ENCODE measurements around the gene KANSL3. TPM values are rescaled to one million over a fixed set of nuclear protein-coding genes. Genes with fewer than 3 reads are reported as not detected.

Gene KANSL3
- total and polyA plus RNA-seq, 9 of the 15 experiments (the other 6 are each of a cell fraction or from before 2014, with no cell fraction given): 11.3 to 43.7 (median 27.9) TPM

GRCh38 chr2:96683307-96683706, 45.2 kb upstream of the KANSL3 start:
- CTCF ChIA-PET (ENCODE audit: low intra/inter-chr PET ratio): no interaction called here
- no TSS peak for BruUV-seq (replicated peaks)

More at GRCh38 chr2:96683307-96683706, 45.2 kb upstream of the KANSL3 start:
- in situ Hi-C loops (cut with MboI) (no loop called here), intact Hi-C loops (cut with micrococcal nuclease) (no loop called here)
- Histone ChIP-seq H3K27me3 (ENCODE audit: control insufficient read depth in 2 of 2, insufficient read depth in 2 of 2, low read length in 2 of 2) (peaks cover 28 to 59% of the 10 kb centered on the region in 2 experiments), H3K79me2 (ENCODE audit: control insufficient read depth, insufficient read depth, low read length) (no peaks in the 10 kb centered on the region), H3K9ac (ENCODE audit: insufficient read depth in 1 of 2, low read depth in 2 of 2, low read length in 2 of 2) (no peak overlapping the region), H3K9me3 (replicated peaks; ENCODE audit: control insufficient read depth, insufficient read depth, low read depth, low read length) (no peaks in the 10 kb centered on the region), H3K4me3 (no peak overlapping the region), H3K9me1 (ENCODE audit: control insufficient read depth, insufficient read depth, low read length) (no peaks in the 10 kb centered on the region), H2AFZ (ENCODE audit: low read depth, low read length) (no peak overlapping the region), H3K36me3 (ENCODE audit: control insufficient read depth, insufficient read depth, low read length) (no peaks in the 10 kb centered on the region), H3K27ac (ENCODE audit: extremely low read depth, low read depth, low read length) (no peak overlapping the region), H4K20me1 (replicated peaks; ENCODE audit: control insufficient read depth, insufficient read depth, low read length) (0 out of 2 replicates have a peak, but pooled peaks cover 14% of the 10 kb centered on the region), H3K4me1 (replicated peaks in 1 of 2; ENCODE audit: control insufficient read depth in 2 of 2, insufficient read depth in 2 of 2, low read length in 2 of 2) (peaks cover 6 to 17% of the 10 kb centered on the region in 2 experiments; a peak in 3 of 5 replicates), H3K4me2 (ENCODE audit: insufficient read depth, low read length) (no peak overlapping the region)
- POLR2A ChIA-PET: no interaction called here
- TF ChIP-seq ZHX1 (conservative IDR thresholded peaks at IDR 0.05; ENCODE audit: low read length): no peak
- no peak for TF ChIP-seq JUND (IDR thresholded peaks at IDR 0.05; ENCODE audit: borderline replicate concordance, low read depth, low read length)
- no peak for TF ChIP-seq JUND (tag; IDR thresholded peaks at IDR 0.05; ENCODE audit: borderline replicate concordance, low read depth, low read length)
- TF ChIP-seq NEUROD1 (IDR thresholded peaks at IDR 0.05; ENCODE audit: borderline replicate concordance, low read depth, low read length, partially characterized antibody): no peak
- no peak for TF ChIP-seq ZBED1 (IDR thresholded peaks at IDR 0.05)
- no peak for TF ChIP-seq SMARCB1 (IDR thresholded peaks at IDR 0.05; ENCODE audit: insufficient read length, low read depth)
- TF ChIP-seq TBL1XR1 (IDR thresholded peaks at IDR 0.05; ENCODE audit: low read length in 2 of 2): no peak
- no peak for TF ChIP-seq NFIC (IDR thresholded peaks at IDR 0.05)
- TF ChIP-seq CREBBP (IDR thresholded peaks at IDR 0.05; ENCODE audit: low read depth, low read length): no peak
- no peak for TF ChIP-seq STAT5B (CRISPR knock-in tag; IDR thresholded peaks at IDR 0.05)
- no peak for TF ChIP-seq HDAC3 (IDR thresholded peaks at IDR 0.05; ENCODE audit: borderline replicate concordance, partially characterized antibody)
- TF ChIP-seq ZBTB8A (IDR thresholded peaks at IDR 0.05; ENCODE audit: partially characterized antibody): no peak
- no peak for TF ChIP-seq RBM25 (IDR thresholded peaks at IDR 0.05; ENCODE audit: low read depth, low read length, severe bottlenecking)
- no peak for TF ChIP-seq E2F4 (CRISPR knock-in tag; IDR thresholded peaks at IDR 0.05; ENCODE audit: low read depth)
- no peak for TF ChIP-seq THAP7 (CRISPR knock-in tag; IDR thresholded peaks at IDR 0.05)
- no peak for TF ChIP-seq PTBP1 (IDR thresholded peaks at IDR 0.05; ENCODE audit: low read depth, low read length)
- TF ChIP-seq HDAC8 (tag; IDR thresholded peaks at IDR 0.05): no peak
- 0% methylated on average over 5 of the region's 5 CpGs for WGBS (ENCODE audit: insufficient coverage, low coverage, missing lambda C conversion rate)
- no peak for ATAC-seq
- FAIRE-seq: no peak
- no peak for DNase-seq (ENCODE audit: extremely low read depth in 1 of 4, low spot score in 3 of 4)

All from K562 (cell line).